OCI-LY7 (cell line): ENCODE results near the gene ACVR1C. TPM values are rescaled to one million over a fixed set of nuclear protein-coding genes. Genes with fewer than 3 reads are reported as not detected.

ENCODE experiments used
- BruUV-seq: library from RNA; stranded (reverse); fragments of 400-500 nt; replicated peaks from 2 replicates; lab custom pipeline; 2021; lab: Mats Ljungman, UMichigan
- CTCF ChIA-PET: fragments of 300-600 bp; sonication (Branson Sonifier 250); formaldehyde crosslinking; loops from one replicate; lab custom pipeline; 2022; ENCODE audit warnings: antibody characterized with exemption; ENCODE audit not compliant: unreplicated experiment; lab: Charles Lee
- POLR2A ChIA-PET: fragments of 300-600 bp; sonication (Branson Sonifier 250); formaldehyde crosslinking; loops from one replicate; lab custom pipeline; 2022; ENCODE audit warnings: antibody characterized with exemption; lab: Charles Lee
- DNase-seq: peaks from one replicate; pipeline ENCODE4 v3.0.0-alpha.2; 2015; ENCODE audit warnings: low spot score
- H2AFZ ChIP-seq: fragments of 200-600 bp; sonication (generic), shearing (Covaris generic); 2 replicates; pipeline ENCODE4 v1.6.1; 2014; ENCODE audit warnings: mild to moderate bottlenecking, antibody characterized with exemption, low read length, moderate library complexity
- H3K27ac ChIP-seq: fragments of 200-600 bp; sonication (generic); 2 replicates; pipeline ENCODE4 v1.5.1; 2014; ENCODE audit warnings: mixed run types, low read depth, mild to moderate bottlenecking, moderate library complexity, low read length, inconsistent platforms; ENCODE audit not compliant: poor library complexity, severe bottlenecking
- H3K36me3 ChIP-seq: fragments of 200-600 bp; sonication (generic); 2 replicates; pipeline ENCODE4 v1.6.1; 2014; ENCODE audit warnings: mild to moderate bottlenecking, antibody characterized with exemption, low read length, moderate library complexity, mixed read lengths; ENCODE audit not compliant: insufficient read depth
- H3K4me1 ChIP-seq: fragments of 200-600 bp; sonication (generic); 2 replicates; pipeline ENCODE4 v1.5.1; 2014; ENCODE audit warnings: mild to moderate bottlenecking, low read length; ENCODE audit not compliant: insufficient read depth, poor library complexity, severe bottlenecking
- H3K4me2 ChIP-seq: fragments of 200-600 bp; sonication (generic); 2 replicates; pipeline ENCODE4 v1.6.1; 2014; ENCODE audit warnings: mild to moderate bottlenecking, low read length
- H3K4me3 ChIP-seq: fragments of 200-600 bp; sonication (generic); 2 replicates; pipeline ENCODE4 v1.5.1; 2014; ENCODE audit warnings: mild to moderate bottlenecking, low read depth, low read length; ENCODE audit not compliant: poor library complexity, severe bottlenecking
- H3K79me2 ChIP-seq: fragments of 200-600 bp; sonication (generic); 2 replicates; pipeline ENCODE4 v1.6.1; 2016; ENCODE audit warnings: low read depth, mild to moderate bottlenecking, low read length, moderate library complexity, mixed read lengths; ENCODE audit not compliant: insufficient read depth
- H3K9me2 ChIP-seq: fragments of 200-600 bp; sonication (generic); 2 replicates; pipeline ENCODE4 v1.6.1; 2016; ENCODE audit warnings: mild to moderate bottlenecking, low read length, mixed read lengths; ENCODE audit not compliant: insufficient read depth
- H3K9me3 ChIP-seq: fragments of 200-600 bp; sonication (generic); 2 replicates; pipeline ENCODE4 v1.6.1; 2014; ENCODE audit warnings: mild to moderate bottlenecking, mixed run types, low read length, mixed read lengths
- H4K20me1 ChIP-seq: fragments of 200-600 bp; sonication (generic); 2 replicates; pipeline ENCODE4 v1.6.1; 2014; ENCODE audit warnings: mild to moderate bottlenecking, antibody characterized with exemption, low read length, moderate library complexity, mixed read lengths; ENCODE audit not compliant: insufficient read depth
- EZH2phosphoT487 ChIP-seq: fragments of 200-600 bp; sonication (generic); IDR thresholded peaks from 2 replicates; pipeline ENCODE4 v1.6.1; 2018; ENCODE audit warnings: low read depth, borderline replicate concordance, mild to moderate bottlenecking, mixed run types, antibody characterized with exemption, low read length, moderate library complexity, mixed read lengths
- intact Hi-C: fragments of 100-400 bp; cut with micrococcal nuclease; formaldehyde crosslinking; loops from one replicate; pipeline ENCODE4 v1.10.0; 2022; ENCODE audit not compliant: unreplicated experiment
- total RNA-seq, 2 experiments: library from RNA; depleted of rRNA in 1 of 2; stranded (reverse); fragments of >200 nt in 1 of 2; shearing (Covaris generic) in 1 of 2; gene quantifications; 2 replicates each; pipeline ENCODE4 v1.2.3, GENCODE V29; 2014 to 2022
- TF ChIP-seq, protein P1 (sequence below): fragments of 200-600 bp; sonication (generic); conservative IDR thresholded peaks from 2 replicates; pipeline ENCODE4 v1.5.1; 2014; ENCODE audit warnings: mild to moderate bottlenecking, antibody characterized with exemption, low read length, moderate library complexity, mixed read lengths

Gene ACVR1C
- total RNA-seq, 2 experiments from 2014 or later, result 0.03 TPM; not detected in 1

DNA sequence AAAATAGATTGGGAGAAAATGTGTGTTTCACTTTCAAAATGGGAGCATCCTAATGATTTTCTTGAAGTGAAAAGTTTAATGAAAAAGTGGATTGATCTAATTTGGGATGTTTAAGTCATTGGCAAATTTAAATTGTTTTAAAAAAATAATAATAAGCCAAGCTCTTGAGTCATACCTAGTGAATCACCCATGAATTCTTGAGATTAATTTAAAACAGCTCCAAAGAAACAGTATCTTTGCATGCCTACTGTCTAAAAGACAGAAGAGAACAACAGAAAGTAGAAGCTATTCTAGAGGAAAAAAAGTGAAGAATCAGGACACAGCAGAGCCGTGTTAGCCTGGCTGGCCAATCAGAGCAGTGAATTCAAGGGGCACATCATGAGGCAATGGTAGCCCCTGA is 7.7 kb downstream of the ACVR1C start:
- Histone ChIP-seq H4K20me1 (no peaks in the 10 kb centered on the region), H3K9me3 (no peaks in the 10 kb centered on the region), H3K4me3 (no peak overlapping the region), H3K79me2 (no peaks in the 10 kb centered on the region), H3K36me3 (no peaks in the 10 kb centered on the region), H2AFZ (no peak overlapping the region), H3K9me2 (no peaks in the 10 kb centered on the region), H3K27ac (no peak overlapping the region), H3K4me2 (no peak overlapping the region), H3K4me1 (no peaks in the 10 kb centered on the region)
- no peak for TF ChIP-seq EZH2phosphoT487
- TF ChIP-seq, protein P1, sequence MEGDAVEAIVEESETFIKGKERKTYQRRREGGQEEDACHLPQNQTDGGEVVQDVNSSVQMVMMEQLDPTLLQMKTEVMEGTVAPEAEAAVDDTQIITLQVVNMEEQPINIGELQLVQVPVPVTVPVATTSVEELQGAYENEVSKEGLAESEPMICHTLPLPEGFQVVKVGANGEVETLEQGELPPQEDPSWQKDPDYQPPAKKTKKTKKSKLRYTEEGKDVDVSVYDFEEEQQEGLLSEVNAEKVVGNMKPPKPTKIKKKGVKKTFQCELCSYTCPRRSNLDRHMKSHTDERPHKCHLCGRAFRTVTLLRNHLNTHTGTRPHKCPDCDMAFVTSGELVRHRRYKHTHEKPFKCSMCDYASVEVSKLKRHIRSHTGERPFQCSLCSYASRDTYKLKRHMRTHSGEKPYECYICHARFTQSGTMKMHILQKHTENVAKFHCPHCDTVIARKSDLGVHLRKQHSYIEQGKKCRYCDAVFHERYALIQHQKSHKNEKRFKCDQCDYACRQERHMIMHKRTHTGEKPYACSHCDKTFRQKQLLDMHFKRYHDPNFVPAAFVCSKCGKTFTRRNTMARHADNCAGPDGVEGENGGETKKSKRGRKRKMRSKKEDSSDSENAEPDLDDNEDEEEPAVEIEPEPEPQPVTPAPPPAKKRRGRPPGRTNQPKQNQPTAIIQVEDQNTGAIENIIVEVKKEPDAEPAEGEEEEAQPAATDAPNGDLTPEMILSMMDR, result no peak
- ChIA-PET POLR2A (interaction anchor here (0.9 kb wide), 2 partner anchors 78 to 379 kb away, joined by 3 to 4 read pairs; no protein-coding TSS in a partner anchor), CTCF (no interaction called here)
- BruUV-seq, result no TSS peak
- no peak for DNase-seq
- intact Hi-C loops, result no loop called here

- Histone ChIP-seq H3K4me1 (no peaks in the 10 kb centered on the region), H3K4me3 (no peak overlapping the region), H3K9me2 (no peaks in the 10 kb centered on the region), H4K20me1 (no peaks in the 10 kb centered on the region), H2AFZ (no peak overlapping the region), H3K36me3 (no peaks in the 10 kb centered on the region), H3K79me2 (no peaks in the 10 kb centered on the region), H3K4me2 (no peak overlapping the region), H3K9me3 (0 out of 2 replicates have a peak, but pooled peaks cover 3% of the 10 kb centered on the region), H3K27ac (no peak overlapping the region)
- intact Hi-C loops, result no loop called here
- CTCF ChIA-PET, result interaction anchor here (0.5 kb wide), 1 partner anchor 35 kb away, joined by 4 read pairs; no protein-coding TSS in a partner anchor
- TF ChIP-seq, protein P1, result no peak
- no peak for TF ChIP-seq EZH2phosphoT487
- POLR2A ChIA-PET, result interaction anchor here (1.5 kb wide), 1 partner anchor 9 kb away, joined by 3 read pairs; no protein-coding TSS in a partner anchor
- no TSS peak for BruUV-seq
- DNase-seq, result no peak
Observed at GRCh38 chr2:157611726-157612125, 16.9 kb downstream of the ACVR1C start.

DNA sequence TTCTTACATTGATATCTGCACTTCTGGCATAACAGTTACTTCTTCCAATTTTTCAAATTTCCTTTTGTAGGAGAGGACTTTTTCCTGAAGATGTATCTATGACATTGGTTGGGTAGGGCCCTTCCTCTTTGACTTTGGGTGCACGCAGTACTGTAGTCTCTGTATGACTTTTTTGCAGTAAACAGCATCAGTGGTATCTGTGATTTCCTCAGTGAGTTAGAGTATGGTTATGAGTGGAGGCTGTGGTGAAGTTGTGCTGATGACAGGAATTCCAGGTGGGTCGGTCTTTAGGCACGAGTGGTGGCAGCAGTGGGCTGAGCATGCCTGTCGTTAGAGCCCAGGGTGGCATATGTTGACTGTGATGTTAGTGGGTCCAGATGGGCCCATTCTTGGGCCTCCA is 17.6 kb downstream of the ACVR1C start:
- Histone ChIP-seq H3K4me3 (no peak overlapping the region), H3K4me2 (no peak overlapping the region), H3K27ac (no peak overlapping the region), H3K36me3 (no peaks in the 10 kb centered on the region), H3K79me2 (no peaks in the 10 kb centered on the region), H3K9me3 (0 out of 2 replicates have a peak, but pooled peaks cover 3% of the 10 kb centered on the region), H2AFZ (no peak overlapping the region), H3K9me2 (no peaks in the 10 kb centered on the region), H4K20me1 (no peaks in the 10 kb centered on the region), H3K4me1 (no peaks in the 10 kb centered on the region)
- intact Hi-C loops, result no loop called here
- BruUV-seq, result no TSS peak
- ChIA-PET POLR2A (interaction anchor here (1.5 kb wide), 1 partner anchor 9 kb away, joined by 3 read pairs; no protein-coding TSS in a partner anchor), CTCF (interaction anchor here (0.5 kb wide), 1 partner anchor 35 kb away, joined by 4 read pairs; no protein-coding TSS in a partner anchor)
- DNase-seq, result no peak
- TF ChIP-seq, protein P1, result no peak
- no peak for TF ChIP-seq EZH2phosphoT487
